K562 (cell line): ENCODE results near the gene PTCD3. TPM values are rescaled to one million over a fixed set of nuclear protein-coding genes. Genes with fewer than 3 reads are reported as not detected.

Experiments used
- ATAC-seq: fragments of 200-7000 bp; cut with Tn5 transposase; 3 replicates; pipeline ENCODE4 v1.9.1; 2020; ENCODE audit warnings: moderate library complexity
- BruUV-seq: library from RNA; stranded (reverse); fragments of 400-500 nt; replicated peaks from 2 replicates; lab custom pipeline; 2021; lab: Mats Ljungman, UMichigan
- CTCF ChIA-PET: fragments of 300-600 bp; formaldehyde crosslinking; extraction: SDS; loops from one replicate; lab custom pipeline; 2021; ENCODE audit warnings: low intra/inter-chr PET ratio; lab: Yijun Ruan, JAX
- POLR2A ChIA-PET: fragments of 300-600, 350-650 bp; sonication (Branson Sonifier 250); formaldehyde crosslinking; extraction: SDS; loops from one replicate; lab custom pipeline; 2021; ENCODE audit warnings: antibody characterized with exemption, inconsistent platforms; lab: Yijun Ruan, JAX
- DNase-seq, 4 experiments: peaks; one replicate each; pipeline versions ENCODE4 v3.0.0 to v3.0.0-alpha.2; 2011 to 2018; ENCODE audit warnings: low spot score in 3 of 4, mixed read lengths in 3 of 4; ENCODE audit errors: extremely low read depth in 1 of 4
- FAIRE-seq: peaks from 2 replicates; lab custom pipeline; 2011; peaks lifted over from hg19 to GRCh38; lab: Jason Lieb, UNC
- H2AFZ ChIP-seq: 2 replicates; pipeline ENCODE4 v1.6.0; 2011; ENCODE audit warnings: low read depth, low read length, control low read depth, inconsistent platforms
- H3K27ac ChIP-seq: fragments of 200-600 bp; 3 replicates; pipeline ENCODE4 v1.8.0; 2011; ENCODE audit warnings: low read depth, mild to moderate bottlenecking, control low read depth, inconsistent platforms, low read length, moderate library complexity, mixed read lengths; ENCODE audit errors: extremely low read depth
- H3K27me3 ChIP-seq, 2 experiments: fragments of 300-600 bp in 1 of 2; 2 replicates in 1 of 2; 3 replicates in 1 of 2; pipeline versions ENCODE4 v1.6.0 to v1.8.0; 2011; ENCODE audit warnings: inconsistent platforms in 2 of 2, low read length in 2 of 2, mild to moderate bottlenecking in 1 of 2, mixed read lengths in 1 of 2, moderate library complexity in 1 of 2; ENCODE audit not compliant: control insufficient read depth in 2 of 2, insufficient read depth in 2 of 2
- H3K36me3 ChIP-seq: fragments of 300-600 bp; 3 replicates; pipeline ENCODE4 v1.8.0; 2011; ENCODE audit warnings: mild to moderate bottlenecking, low read length, inconsistent platforms; ENCODE audit not compliant: control insufficient read depth, insufficient read depth
- H3K4me1 ChIP-seq, 2 experiments: fragments of 200-600 bp in 1 of 2; replicated peaks in 1 of 2; 2 replicates in 1 of 2; 3 replicates in 1 of 2; pipeline versions ENCODE4 v1.5.1 to v1.8.0; 2011; ENCODE audit warnings: inconsistent platforms in 2 of 2, low read length in 2 of 2, mild to moderate bottlenecking in 1 of 2, mixed read lengths in 1 of 2, moderate library complexity in 1 of 2; ENCODE audit not compliant: control insufficient read depth in 2 of 2, insufficient read depth in 2 of 2
- H3K4me2 ChIP-seq: 2 replicates; pipeline ENCODE4 v1.6.1; 2011; ENCODE audit warnings: low read length, control low read depth, inconsistent platforms, mixed read lengths; ENCODE audit not compliant: insufficient read depth
- H3K4me3 ChIP-seq: fragments of 200-600 bp; sonication (generic), shearing (Covaris generic); 2 replicates; pipeline ENCODE4 v1.5.1; 2016; ENCODE audit warnings: control low read depth, inconsistent platforms
- H3K79me2 ChIP-seq: fragments of 200-600 bp; 3 replicates; pipeline ENCODE4 v1.8.0; 2011; ENCODE audit warnings: low read length, inconsistent platforms; ENCODE audit not compliant: control insufficient read depth, insufficient read depth
- H3K9ac ChIP-seq, 2 experiments: 2 replicates each; pipeline versions ENCODE4 v1.6.0 to v1.6.1; 2011; ENCODE audit warnings: low read depth in 2 of 2, low read length in 2 of 2, control low read depth in 1 of 2, inconsistent platforms in 1 of 2, mild to moderate bottlenecking in 1 of 2, mixed read lengths in 1 of 2; ENCODE audit not compliant: insufficient read depth in 1 of 2
- H3K9me1 ChIP-seq: one replicate; pipeline ENCODE4 v1.6.0; 2011; ENCODE audit warnings: inconsistent platforms, mild to moderate bottlenecking, low read length, moderate library complexity; ENCODE audit not compliant: control insufficient read depth, insufficient read depth
- H3K9me3 ChIP-seq: replicated peaks from 2 replicates; pipeline ENCODE4 v1.5.1; 2011; ENCODE audit warnings: low read depth, low read length, inconsistent platforms; ENCODE audit not compliant: control insufficient read depth, insufficient read depth
- H4K20me1 ChIP-seq: replicated peaks from 2 replicates; pipeline ENCODE4 v1.6.1; 2011; ENCODE audit warnings: low read length, inconsistent platforms, mixed read lengths; ENCODE audit not compliant: control insufficient read depth, insufficient read depth
- WGBS: fragments of 100-300 bp; shearing (Covaris generic); methylation state at CpG from one replicate; pipeline ENCODE4 v1.1.6; 2016; ENCODE audit warnings: low coverage, mixed read lengths; ENCODE audit not compliant: insufficient coverage; ENCODE audit errors: missing lambda C conversion rate; 5-methylcytosine and 5-hydroxymethylcytosine counted together
- in situ Hi-C: fragments of 300-500 bp; cut with MboI; formaldehyde crosslinking; loops from 4 replicates; pipeline ENCODE4 v1.15.0; 2018; ENCODE audit warnings: inconsistent platforms, mixed read lengths
- intact Hi-C: fragments of 100-400 bp; cut with micrococcal nuclease; formaldehyde crosslinking; loops from 2 replicates; pipeline ENCODE4 v1.14.2; 2022
- polyA plus RNA-seq, 8 experiments: library from polyadenylated mRNA; depleted of rRNA in 4 of 8; stranded (reverse) in 5 of 8; unstranded in 3 of 8; fragments of >200 nt; fragmentation: Nextera tagmentation in 2 of 8; fragmentation: Illumina TruSeq in 1 of 8; extraction: Ambion mirVana in 2 of 8; extraction: Trizol in 1 of 8; gene quantifications; 2 replicates each; pipeline versions ENCODE4 v1.2.1 to v1.2.3, GENCODE V29; 2011 to 2014; ENCODE audit warnings: inconsistent platforms in 1 of 8, missing spikeins in 1 of 8
- total RNA-seq, 7 experiments: library from RNA; depleted of rRNA in 6 of 7; stranded (reverse); fragments of >200 nt in 6 of 7; fragmentation: Illumina TruSeq in 2 of 7; extraction: Trizol in 2 of 7; gene quantifications; 2 replicates each; pipeline versions ENCODE4 v1.2.1 to v1.2.3, GENCODE V29; 2011 to 2021; ENCODE audit warnings: low replicate concordance in 1 of 7
- TF ChIP-seq, protein P1 (sequence below): IDR thresholded peaks from 2 replicates; pipeline ENCODE4 v1.6.1; 2016; ENCODE audit warnings: missing genetic modification characterization, missing compliant biosample characterization
- TF ChIP-seq, protein P2 (sequence below): fragments of 450-650 bp; formaldehyde crosslinking; IDR thresholded peaks from 2 replicates; pipeline ENCODE4 v1.4.0; 2022; ENCODE audit warnings: mild to moderate bottlenecking, moderate library complexity

PTCD3 gene
- total and polyA plus RNA-seq, 9 of the 15 experiments (the other 6 are each of a cell fraction or from before 2014, with no cell fraction given): 65.2 to 241 (median 172) TPM

DNA sequence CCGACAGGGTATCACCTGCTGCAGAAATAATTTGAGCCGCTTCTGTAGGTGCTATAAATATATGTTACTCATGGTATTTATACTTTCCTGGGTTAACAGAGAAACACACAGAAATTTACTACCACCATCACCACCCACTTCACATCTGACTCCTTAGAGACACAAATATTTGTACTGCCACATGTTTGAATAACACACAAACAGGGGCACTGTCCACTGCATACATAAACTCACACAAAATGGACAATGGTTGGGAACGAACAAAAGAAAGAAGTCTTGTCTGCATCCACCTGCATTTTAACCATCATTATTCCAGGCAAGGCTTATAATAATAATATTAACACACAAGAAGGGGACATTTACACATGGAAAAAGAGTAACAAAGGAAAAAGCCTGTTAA lies 65.3 kb downstream of the PTCD3 start:
- no peak overlapping the region for H3K4me3 ChIP-seq
- H3K9me3 ChIP-seq: no peaks in the 10 kb centered on the region
- TF ChIP-seq, protein P1, sequence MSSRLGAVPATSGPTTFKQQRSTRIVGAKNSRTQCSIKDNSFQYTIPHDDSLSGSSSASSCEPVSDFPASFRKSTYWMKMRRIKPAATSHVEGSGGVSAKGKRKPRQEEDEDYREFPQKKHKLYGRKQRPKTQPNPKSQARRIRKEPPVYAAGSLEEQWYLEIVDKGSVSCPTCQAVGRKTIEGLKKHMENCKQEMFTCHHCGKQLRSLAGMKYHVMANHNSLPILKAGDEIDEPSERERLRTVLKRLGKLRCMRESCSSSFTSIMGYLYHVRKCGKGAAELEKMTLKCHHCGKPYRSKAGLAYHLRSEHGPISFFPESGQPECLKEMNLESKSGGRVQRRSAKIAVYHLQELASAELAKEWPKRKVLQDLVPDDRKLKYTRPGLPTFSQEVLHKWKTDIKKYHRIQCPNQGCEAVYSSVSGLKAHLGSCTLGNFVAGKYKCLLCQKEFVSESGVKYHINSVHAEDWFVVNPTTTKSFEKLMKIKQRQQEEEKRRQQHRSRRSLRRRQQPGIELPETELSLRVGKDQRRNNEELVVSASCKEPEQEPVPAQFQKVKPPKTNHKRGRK: no peak
- TF ChIP-seq, protein P2, sequence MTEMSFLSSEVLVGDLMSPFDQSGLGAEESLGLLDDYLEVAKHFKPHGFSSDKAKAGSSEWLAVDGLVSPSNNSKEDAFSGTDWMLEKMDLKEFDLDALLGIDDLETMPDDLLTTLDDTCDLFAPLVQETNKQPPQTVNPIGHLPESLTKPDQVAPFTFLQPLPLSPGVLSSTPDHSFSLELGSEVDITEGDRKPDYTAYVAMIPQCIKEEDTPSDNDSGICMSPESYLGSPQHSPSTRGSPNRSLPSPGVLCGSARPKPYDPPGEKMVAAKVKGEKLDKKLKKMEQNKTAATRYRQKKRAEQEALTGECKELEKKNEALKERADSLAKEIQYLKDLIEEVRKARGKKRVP (CRISPR knock-in tag): no peak
- ChIA-PET POLR2A (interaction anchor here (0.6 kb wide), 1 partner anchor 279 kb away, joined by 3 read pairs; no protein-coding TSS in a partner anchor), CTCF (interaction anchor here (0.6 kb wide), 1 partner anchor 524 kb away, joined by 9 read pairs; no protein-coding TSS in a partner anchor)
- H2AFZ ChIP-seq: no peak overlapping the region
- no peaks in the 10 kb centered on the region for H3K9me1 ChIP-seq
- no peaks in the 10 kb centered on the region for H3K4me1 ChIP-seq
- H3K4me2 ChIP-seq: no peak overlapping the region
- 91% methylated on average over 3 of the region's 3 CpGs for WGBS
- FAIRE-seq (no peak), ATAC-seq (no peak), DNase-seq (no peak)
- intact Hi-C loops (no loop called here), in situ Hi-C loops (no loop called here)
- H3K36me3 ChIP-seq: peaks cover 88% of the 10 kb centered on the region
- no peak overlapping the region for H3K9ac ChIP-seq
- peaks cover 24% of the 10 kb centered on the region for H3K79me2 ChIP-seq
- no peaks in the 10 kb centered on the region for H3K27me3 ChIP-seq
- BruUV-seq: no TSS peak
- H4K20me1 ChIP-seq: no peaks in the 10 kb centered on the region
- H3K27ac ChIP-seq: no peak overlapping the region
